Astrocyte (in vitro differentiated cells and primary cell): ENCODE results near the gene POU4F2.

Source experiments
- CTCF ChIP-seq: IDR thresholded peaks from 2 replicates; pipeline ENCODE4 v1.5.1; 2011; ENCODE audit warnings: low read depth, mild to moderate bottlenecking, inconsistent platforms, low read length, moderate library complexity; ENCODE audit not compliant: insufficient read depth
- EZH2 ChIP-seq: IDR thresholded peaks from 2 replicates; pipeline ENCODE4 v1.6.1; 2012; ENCODE audit warnings: mild to moderate bottlenecking, low read length, inconsistent platforms; ENCODE audit not compliant: insufficient read depth

- TF ChIP-seq EZH2 (no peak), CTCF (no peak)
Observed at GRCh38 chr4:146633471-146633800, 5.3 kb upstream of the POU4F2 start.
